ENCODE data around the gene ADAP1.

ADAP1 gene

DNA sequence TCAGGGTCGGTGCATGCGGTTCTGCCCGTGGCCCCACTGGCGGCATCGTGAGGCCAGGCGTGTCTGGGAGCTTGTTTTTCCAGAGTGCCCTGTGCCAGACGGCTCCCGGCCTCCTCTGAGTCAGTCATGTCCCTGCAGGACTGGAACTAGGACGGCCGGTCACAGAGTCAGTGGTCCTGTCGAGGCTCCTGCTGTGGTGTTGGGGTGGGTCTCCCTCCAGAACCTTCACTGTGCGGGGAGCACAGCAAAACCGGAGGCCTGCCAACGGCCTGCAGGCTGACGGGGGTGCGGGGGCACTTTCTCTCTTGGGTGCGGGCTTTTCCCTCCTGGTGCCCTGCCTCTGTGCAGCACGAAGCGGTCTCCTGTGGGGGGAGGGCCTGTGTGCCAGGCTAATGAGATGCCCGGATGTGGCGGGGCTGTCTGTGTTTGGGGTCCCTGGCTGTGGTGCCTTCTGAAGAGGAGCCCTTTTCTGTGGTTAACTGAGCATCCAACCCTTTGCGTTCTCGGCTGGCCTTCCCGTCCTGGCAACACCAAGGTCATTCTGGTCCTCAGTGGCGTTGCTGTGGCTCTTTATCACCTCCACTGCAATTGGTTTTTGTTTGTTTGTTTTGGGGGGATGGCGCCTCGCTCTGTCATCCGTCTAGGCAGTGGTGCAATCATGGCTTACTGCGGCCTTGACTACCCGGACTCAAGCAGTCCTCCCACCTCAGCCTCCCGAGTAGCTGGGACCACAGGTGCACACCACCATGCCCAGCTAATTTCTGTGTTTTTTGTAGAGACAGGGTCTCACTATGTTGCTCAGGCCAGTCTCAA lies 70.1 kb downstream of the ADAP1 start:
- H3K27ac ChIP-seq (ENCODE audit: low read depth, low read length) = no peak overlapping the region
- H3K36me3 ChIP-seq (ENCODE audit: low read length) = no peaks in the 10 kb centered on the region
- no peaks in the 10 kb centered on the region for H3K9me2 ChIP-seq (replicated peaks; ENCODE audit: insufficient read depth, low read length)
- no peaks in the 10 kb centered on the region for H3K9me3 ChIP-seq (ENCODE audit: insufficient read depth, low read length)
- H3K79me2 ChIP-seq (ENCODE audit: insufficient read depth, low read length) = peaks cover 78% of the 10 kb centered on the region
- no peak overlapping the region for H3K9ac ChIP-seq (ENCODE audit: low read length)
- no peak overlapping the region for H3K4me3 ChIP-seq (ENCODE audit: insufficient read depth, low read length, poor library complexity, severe bottlenecking)
- H4K20me1 ChIP-seq (ENCODE audit: low read depth, low read length) = peaks cover 8% of the 10 kb centered on the region; the same call in 1 of the 2 replicates
- no peak overlapping the region for H3K4me2 ChIP-seq (ENCODE audit: low read depth, low read length, poor library complexity, severe bottlenecking)
- H3F3A ChIP-seq (ENCODE audit: insufficient read depth) = no peaks in the 10 kb centered on the region
- H2AFZ ChIP-seq (ENCODE audit: low read depth, low read length, severe bottlenecking) = no peak overlapping the region
- no peak for TF ChIP-seq EZH2phosphoT487 (conservative IDR thresholded peaks at IDR 0.05; ENCODE audit: low read length)
- TF ChIP-seq, protein P1, sequence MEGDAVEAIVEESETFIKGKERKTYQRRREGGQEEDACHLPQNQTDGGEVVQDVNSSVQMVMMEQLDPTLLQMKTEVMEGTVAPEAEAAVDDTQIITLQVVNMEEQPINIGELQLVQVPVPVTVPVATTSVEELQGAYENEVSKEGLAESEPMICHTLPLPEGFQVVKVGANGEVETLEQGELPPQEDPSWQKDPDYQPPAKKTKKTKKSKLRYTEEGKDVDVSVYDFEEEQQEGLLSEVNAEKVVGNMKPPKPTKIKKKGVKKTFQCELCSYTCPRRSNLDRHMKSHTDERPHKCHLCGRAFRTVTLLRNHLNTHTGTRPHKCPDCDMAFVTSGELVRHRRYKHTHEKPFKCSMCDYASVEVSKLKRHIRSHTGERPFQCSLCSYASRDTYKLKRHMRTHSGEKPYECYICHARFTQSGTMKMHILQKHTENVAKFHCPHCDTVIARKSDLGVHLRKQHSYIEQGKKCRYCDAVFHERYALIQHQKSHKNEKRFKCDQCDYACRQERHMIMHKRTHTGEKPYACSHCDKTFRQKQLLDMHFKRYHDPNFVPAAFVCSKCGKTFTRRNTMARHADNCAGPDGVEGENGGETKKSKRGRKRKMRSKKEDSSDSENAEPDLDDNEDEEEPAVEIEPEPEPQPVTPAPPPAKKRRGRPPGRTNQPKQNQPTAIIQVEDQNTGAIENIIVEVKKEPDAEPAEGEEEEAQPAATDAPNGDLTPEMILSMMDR (IDR thresholded peaks at IDR 0.05; ENCODE audit: insufficient read depth, low read length, poor library complexity, severe bottlenecking) = no peak
- H3K27me3 ChIP-seq (ENCODE audit: low read length) = no peaks in the 10 kb centered on the region

DNA sequence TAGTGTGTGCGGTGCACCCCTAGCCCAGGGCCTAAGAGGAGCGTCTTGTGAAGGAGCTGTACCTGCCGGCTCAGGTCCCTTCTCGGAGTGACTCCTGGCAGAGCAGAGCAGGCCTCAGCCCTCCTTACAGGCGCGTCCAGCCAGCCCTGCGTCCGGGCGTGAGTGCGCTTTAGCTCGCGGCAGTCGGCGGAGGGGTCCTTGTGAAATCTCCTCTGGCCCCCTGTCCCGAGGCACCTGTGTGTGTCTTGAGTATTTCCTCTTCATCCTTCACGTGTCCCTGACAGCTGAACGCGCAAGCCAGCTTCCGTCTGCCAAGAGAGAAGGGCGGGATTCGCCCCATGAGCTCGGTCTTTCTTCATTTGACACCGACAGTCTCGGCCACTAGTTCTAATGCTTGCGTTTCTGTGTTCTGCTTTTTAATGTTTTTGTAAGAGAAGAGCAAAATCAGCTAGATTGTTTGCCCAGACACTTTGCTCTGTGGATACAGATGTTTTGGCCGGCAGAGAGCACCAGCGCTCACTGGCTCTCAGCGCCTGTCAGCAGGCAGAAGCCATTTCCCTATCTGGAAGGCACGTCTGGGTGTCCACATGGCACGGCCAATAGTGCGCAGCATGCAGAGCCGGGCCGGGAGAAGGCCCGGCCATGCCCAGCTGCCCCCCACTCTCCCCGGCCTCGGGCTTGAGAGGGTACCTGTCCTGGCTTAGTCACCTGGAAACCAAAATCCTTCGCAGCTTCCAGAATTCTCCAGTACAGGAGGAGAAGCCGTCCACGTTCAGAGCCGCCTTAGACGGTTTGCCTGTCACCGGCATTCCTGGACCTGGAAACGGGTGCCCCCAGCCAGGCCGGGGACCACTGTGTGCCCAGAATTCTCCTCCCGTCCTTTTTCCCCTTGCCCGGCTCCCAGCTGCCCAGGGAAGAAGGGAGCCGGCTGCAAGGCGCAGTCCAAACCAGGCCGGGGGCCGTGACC lies 71.1 kb downstream of the ADAP1 start:
- Histone ChIP-seq H3K4me3 (ENCODE audit: insufficient read depth, low read length, poor library complexity, severe bottlenecking) (no peak overlapping the region), H3K9me2 (replicated peaks; ENCODE audit: insufficient read depth, low read length) (no peaks in the 10 kb centered on the region), H3K9me3 (ENCODE audit: insufficient read depth, low read length) (no peaks in the 10 kb centered on the region), H3K27me3 (ENCODE audit: low read length) (no peaks in the 10 kb centered on the region), H2AFZ (ENCODE audit: low read depth, low read length, severe bottlenecking) (no peak overlapping the region), H3F3A (ENCODE audit: insufficient read depth) (no peaks in the 10 kb centered on the region), H3K36me3 (ENCODE audit: low read length) (no peaks in the 10 kb centered on the region), H3K27ac (ENCODE audit: low read depth, low read length) (no peak overlapping the region), H3K9ac (ENCODE audit: low read length) (no peak overlapping the region), H3K4me2 (ENCODE audit: low read depth, low read length, poor library complexity, severe bottlenecking) (no peak overlapping the region), H3K79me2 (ENCODE audit: insufficient read depth, low read length) (peaks cover 85% of the 10 kb centered on the region), H4K20me1 (ENCODE audit: low read depth, low read length) (peaks cover 8% of the 10 kb centered on the region; the same call in 1 of the 2 replicates)
- TF ChIP-seq, protein P1 (IDR thresholded peaks at IDR 0.05; ENCODE audit: insufficient read depth, low read length, poor library complexity, severe bottlenecking) = no peak
- no peak for TF ChIP-seq EZH2phosphoT487 (conservative IDR thresholded peaks at IDR 0.05; ENCODE audit: low read length)

DNA sequence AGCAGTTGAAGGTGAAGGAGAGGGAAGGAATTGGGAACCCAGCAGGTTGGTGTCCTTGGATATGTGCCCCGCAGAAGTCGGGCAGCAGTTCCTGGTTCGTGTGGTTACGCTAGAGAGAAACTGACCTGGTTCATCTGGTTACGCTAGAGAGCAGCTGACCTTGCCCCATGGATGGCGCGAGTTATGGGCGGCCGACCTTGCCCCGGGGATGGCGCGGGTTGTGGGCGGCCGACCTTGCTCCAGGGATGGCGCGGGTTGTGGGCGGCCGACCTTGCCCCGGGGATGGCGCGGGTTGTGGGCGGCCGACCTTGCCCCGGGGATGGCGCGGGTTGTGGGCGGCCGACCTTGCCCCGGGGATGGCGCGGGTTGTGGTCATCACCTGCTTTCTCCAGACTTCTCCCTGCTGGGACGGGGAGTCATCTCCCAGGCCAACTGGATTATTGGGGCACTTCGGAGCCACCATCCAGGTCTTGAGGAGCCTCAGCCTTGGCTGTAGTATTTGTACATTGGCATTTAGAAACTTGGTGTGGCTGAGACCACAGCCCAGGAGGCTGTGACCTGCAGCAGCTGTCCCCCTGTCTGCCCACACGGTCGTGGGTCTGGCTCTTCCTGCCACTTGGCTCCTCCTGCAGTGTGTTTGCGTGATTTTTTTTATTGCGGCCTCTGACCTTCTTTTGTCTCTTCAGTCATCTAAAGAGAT lies 72.0 kb downstream of the ADAP1 start:
- Histone ChIP-seq H3K9me2 (replicated peaks; ENCODE audit: insufficient read depth, low read length) (no peaks in the 10 kb centered on the region), H3K9ac (ENCODE audit: low read length) (no peak overlapping the region), H3K4me2 (ENCODE audit: low read depth, low read length, poor library complexity, severe bottlenecking) (no peak overlapping the region), H3K36me3 (ENCODE audit: low read length) (no peaks in the 10 kb centered on the region), H3K27me3 (ENCODE audit: low read length) (no peaks in the 10 kb centered on the region), H3K9me3 (ENCODE audit: insufficient read depth, low read length) (no peaks in the 10 kb centered on the region), H4K20me1 (ENCODE audit: low read depth, low read length) (peaks cover 8% of the 10 kb centered on the region; the same call in 1 of the 2 replicates), H2AFZ (ENCODE audit: low read depth, low read length, severe bottlenecking) (no peak overlapping the region), H3K4me3 (ENCODE audit: insufficient read depth, low read length, poor library complexity, severe bottlenecking) (no peak overlapping the region), H3K79me2 (ENCODE audit: insufficient read depth, low read length) (peaks cover 92% of the 10 kb centered on the region), H3F3A (ENCODE audit: insufficient read depth) (no peaks in the 10 kb centered on the region), H3K27ac (ENCODE audit: low read depth, low read length) (no peak overlapping the region)
- no peak for TF ChIP-seq EZH2phosphoT487 (conservative IDR thresholded peaks at IDR 0.05; ENCODE audit: low read length)
- TF ChIP-seq, protein P1 (IDR thresholded peaks at IDR 0.05; ENCODE audit: insufficient read depth, low read length, poor library complexity, severe bottlenecking) = no peak
